Measurements from ENCODE around the gene GLA.

The GLA gene

GRCh38 chrX:101347859-101348451 lies 59.8 kb downstream of the GLA start:
- H3K9ac ChIP-seq (ENCODE audit: low read depth, low read length), result peak overlapping the region; percentile 76
- no peaks in the 10 kb centered on the region for H3K9me3 ChIP-seq (ENCODE audit: control insufficient read depth, insufficient read depth, low read length)
- peaks cover 5% of the 10 kb centered on the region for H3K36me3 ChIP-seq (ENCODE audit: control insufficient read depth, insufficient read depth, low read length)
- peak overlapping the region; percentile 80 for H3K4me3 ChIP-seq (ENCODE audit: low read depth, low read length)
- peaks cover 2% of the 10 kb centered on the region for H3K4me1 ChIP-seq (ENCODE audit: control insufficient read depth, insufficient read depth, low read length)
- H3K27me3 ChIP-seq (ENCODE audit: control insufficient read depth, insufficient read depth, low read length), result no peaks in the 10 kb centered on the region
